ENCODE measurements around the gene SCNN1A.

The SCNN1A gene

DNA sequence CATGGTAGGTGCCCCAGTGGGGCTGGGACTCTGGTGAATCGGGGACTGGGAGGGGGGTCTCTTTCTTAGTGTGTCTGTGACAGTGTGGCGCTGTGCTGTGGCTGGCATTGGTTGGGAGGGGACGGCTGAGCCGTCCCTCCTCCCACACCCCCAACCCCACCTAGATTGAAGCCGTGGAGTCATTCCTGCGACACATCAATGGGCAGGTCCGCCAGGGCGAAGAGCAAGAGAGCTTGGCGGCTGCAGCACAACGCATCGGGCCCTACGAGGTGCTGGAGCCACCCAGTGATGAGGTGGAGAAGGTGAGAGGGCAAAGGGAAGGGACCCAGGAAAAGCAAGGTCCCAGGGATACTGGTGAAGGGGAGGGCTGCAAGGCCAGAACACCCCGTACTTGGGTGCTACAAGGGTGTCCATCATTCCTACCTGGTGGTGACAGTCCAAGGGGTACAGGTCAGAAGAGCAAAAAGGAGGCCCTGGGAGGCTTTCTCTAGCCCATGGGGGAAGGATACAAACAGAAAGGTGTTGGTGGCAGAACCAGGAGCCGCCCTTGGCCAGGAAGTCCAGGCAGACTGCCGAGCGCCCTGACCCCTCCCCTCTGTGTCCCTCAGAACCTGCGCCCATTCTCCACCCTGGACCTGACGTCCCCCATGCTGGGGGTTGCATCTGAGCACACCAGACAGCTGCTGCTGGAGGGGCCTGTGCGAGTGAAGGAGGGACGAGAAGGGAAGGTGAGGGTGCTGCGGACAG is 57.5 kb downstream of the SCNN1A start:
- no peak for DNase-seq (ENCODE audit: low read depth)

DNA sequence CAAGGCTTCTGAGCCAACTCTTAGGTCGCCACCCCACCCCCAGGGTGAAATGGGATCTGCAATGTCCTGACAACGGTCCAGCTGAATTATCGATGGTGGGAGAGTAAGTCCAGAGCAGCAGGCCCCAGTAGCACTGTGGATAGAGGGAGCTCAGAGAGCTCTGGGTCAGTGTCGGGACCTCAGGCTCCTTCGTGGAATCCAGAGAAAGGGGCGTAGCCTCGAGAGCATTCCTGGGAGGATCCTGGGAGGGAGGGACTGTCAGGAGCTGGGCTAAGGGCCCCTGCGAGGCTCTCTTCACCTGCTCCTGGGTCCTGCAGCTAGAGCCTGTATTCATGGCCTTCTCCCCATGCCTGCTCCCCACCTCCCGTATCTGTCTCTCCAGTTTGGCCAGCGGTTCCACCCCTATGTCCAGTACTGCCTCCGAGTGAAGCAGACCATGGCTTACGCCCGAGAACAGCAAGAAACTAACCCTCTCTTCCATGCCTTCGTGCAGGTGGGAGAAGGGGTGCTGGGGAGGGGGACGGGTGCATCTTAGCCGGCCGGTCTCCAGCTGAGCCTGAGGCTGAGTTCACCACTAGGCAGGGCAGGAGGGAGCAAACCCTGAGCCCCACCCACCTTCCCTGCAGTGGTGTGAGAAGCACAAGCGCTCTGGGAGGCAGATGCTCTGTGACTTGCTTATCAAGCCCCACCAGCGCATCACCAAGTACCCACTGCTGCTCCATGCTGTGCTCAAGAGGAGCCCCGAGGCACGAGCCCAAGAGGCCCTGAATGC is 58.3 kb downstream of the SCNN1A start:
- DNase-seq (ENCODE audit: low read depth), result no peak

DNA sequence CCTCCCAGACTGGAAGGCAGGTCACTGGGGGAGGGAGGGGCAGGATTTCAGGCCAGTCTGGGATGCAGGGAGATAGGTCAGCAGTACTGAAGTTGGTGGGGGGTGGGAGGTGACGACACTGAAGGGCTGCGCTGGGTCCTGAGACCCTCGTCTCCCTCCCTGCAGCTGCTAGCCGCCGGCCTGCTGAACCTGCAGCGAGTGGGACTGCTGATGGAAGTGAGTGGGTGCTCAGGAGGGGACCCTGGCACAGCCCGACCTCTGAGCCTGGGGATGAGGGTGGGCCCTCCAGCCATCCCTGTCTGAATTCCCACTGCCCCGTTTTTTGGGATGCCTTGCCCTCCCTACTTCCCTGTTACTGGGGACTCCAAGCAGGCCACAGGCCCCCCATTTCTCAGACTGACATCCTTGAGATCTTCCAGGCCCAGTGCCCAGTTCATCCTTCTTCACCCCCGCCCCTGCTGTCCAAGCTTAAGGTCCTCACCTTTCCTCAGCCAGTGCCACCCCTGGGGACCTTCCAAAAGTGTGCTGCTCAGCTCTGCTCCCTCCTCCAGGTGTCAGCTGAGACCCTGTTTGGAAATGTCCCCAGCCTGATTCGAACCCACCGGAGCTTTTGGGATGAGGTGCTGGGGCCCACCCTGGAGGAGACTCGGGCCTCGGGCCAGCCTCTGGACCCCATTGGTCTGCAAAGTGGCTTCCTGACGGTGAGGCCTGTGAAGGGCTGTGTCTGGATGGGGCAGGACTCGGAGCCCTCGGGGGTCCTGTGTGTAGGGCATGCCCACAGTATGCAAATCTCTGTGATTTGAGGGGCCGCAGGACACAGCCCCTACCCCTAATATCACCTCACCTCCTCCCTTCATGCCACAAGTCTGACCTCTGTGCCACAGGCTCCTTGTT is 59.4 kb downstream of the SCNN1A start:
- no peak for DNase-seq (ENCODE audit: low read depth)

DNA sequence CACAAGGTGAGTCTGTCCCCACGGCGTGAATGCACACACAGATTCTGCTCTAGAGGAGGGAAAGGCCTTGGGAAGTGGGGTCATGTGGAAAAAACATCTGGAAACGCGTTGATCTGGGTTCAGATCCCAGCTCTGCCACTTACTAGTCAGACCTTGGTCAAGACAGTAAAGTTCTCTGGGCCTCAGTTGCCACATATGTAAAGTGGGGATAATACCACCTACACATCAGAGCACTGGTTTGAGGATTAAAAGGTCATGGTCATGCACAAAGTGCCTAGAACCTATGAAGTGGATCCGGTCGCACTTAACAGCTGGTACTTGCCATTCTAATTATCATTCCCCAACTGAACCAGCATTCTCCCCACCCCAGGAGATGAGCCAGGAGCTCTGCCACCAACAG is 60.2 kb downstream of the SCNN1A start:
- DNase-seq (ENCODE audit: low read depth), result no peak

DNA sequence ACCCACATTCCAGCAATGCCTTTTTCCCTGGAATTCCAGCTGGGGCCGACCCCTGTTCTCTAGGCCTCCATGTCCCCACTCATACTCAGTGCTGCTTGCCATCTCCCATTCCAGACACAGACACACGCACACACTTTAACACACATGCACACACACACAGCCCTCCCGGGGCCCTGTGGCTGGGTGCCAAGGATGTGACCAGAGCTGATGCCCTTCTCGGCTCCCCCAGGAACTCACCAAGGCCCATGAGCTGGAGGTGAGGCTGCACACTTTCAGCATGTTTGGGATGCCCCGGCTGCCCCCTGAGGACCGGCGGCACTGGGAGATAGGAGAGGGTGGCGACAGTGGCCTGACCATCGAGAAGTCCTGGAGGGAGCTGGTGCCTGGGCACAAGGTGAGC is 60.6 kb downstream of the SCNN1A start:
- DNase-seq (ENCODE audit: low read depth), result no peak

DNA sequence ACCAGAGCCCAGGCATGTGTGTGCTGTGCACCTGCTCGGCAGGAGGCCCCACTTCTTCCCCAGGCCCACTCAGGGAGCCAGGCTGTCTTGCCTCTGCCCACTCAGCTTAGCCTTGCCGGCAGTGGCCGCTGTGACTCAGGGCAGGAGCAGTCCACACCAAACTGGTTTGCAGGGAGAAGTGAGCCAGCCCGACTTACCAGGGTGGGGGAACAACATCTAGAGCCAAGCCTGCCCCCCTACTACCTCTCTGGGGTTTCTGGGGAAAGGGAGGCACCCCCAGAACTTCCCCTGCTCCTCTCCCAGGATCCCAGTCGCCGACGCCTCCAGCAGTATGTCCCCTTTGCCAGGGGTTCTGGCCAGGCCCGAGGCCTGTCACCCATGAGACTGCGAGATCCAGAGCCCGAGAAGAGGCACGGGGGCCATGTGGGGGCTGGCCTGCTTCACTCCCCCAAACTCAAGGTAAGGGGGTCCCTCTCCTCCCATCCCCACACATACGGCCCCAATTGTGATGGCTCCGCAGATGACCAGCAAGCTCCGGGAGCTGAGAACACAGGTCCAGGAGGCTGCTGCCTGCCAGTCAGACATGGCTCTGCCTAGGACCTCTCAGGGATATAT is 61.9 kb downstream of the SCNN1A start:
- DNase-seq (ENCODE audit: low read depth), result no peak

DNA sequence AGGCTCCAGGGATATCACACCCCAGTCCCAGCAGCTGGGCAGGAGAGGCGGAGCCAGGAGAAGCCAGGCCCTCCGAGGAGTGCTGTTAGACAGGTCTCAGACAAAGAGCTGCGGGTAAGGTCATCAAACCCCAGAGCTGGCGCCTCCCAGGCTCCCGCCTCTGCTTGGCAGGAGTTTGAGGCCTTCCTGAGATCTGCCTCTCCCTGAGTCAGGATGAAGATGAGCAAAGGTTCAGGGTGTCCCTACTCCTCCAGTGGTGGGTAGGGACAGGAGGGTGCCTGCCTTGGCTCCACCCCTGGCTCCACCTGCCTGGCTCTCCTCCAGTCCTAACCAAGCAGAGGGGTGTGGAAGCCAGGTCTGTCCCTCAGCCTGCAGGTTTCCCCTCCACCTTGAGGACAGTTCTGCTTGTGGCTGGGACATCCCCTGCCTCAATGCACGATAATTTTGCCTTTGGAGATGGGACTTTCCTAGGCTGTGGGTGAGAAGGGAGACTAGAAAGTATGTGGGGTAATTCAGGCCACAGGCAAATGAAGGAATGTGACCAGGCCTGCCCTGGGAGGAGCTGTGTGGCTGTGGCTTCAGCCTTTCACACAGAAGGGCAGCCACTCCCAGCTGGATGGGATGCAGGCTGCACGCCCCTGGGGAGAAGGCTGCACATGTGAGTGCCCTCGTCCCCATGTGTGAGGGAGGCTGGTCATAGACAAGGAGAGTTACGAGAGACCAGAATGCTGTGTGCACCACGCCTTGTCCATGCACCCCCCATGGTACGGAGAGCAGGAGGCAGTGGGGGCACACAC is 62.6 kb downstream of the SCNN1A start:
- no peak for DNase-seq (ENCODE audit: low read depth)

DNA sequence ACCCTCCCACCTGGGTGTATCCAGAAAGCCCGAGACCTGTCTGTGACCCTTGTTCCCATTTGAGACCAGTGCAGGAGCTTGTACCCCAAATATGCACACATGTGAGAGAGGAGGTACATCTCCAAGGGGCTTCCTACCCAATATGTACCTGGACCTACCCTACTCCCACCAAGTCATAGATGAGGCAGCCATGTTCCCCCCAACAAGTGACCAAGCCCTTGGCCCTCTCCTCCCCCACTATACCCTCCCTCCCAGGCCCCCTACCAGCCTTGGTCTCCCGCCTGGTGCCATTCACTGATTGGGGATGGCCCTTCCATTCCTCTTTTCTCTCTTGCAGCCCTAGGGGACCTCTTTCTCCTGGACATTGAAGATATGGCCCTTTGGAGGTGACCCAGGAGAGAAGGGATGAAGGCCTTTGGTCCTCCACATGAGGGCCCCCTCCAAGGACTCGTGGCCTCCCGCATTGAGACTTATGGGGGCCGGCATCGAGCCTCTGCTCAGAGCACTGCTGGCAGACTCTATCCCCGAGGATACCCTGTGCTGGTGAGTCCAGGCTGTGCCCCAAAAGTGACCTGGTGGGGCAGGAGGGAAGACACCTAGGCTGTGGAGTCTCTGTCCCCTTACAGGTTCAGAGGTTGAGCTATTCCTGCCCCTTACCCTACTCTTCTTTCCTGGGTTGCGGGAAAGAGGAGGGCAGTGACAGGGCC is 63.4 kb downstream of the SCNN1A start:
- DNase-seq (ENCODE audit: low read depth), result no peak

DNA sequence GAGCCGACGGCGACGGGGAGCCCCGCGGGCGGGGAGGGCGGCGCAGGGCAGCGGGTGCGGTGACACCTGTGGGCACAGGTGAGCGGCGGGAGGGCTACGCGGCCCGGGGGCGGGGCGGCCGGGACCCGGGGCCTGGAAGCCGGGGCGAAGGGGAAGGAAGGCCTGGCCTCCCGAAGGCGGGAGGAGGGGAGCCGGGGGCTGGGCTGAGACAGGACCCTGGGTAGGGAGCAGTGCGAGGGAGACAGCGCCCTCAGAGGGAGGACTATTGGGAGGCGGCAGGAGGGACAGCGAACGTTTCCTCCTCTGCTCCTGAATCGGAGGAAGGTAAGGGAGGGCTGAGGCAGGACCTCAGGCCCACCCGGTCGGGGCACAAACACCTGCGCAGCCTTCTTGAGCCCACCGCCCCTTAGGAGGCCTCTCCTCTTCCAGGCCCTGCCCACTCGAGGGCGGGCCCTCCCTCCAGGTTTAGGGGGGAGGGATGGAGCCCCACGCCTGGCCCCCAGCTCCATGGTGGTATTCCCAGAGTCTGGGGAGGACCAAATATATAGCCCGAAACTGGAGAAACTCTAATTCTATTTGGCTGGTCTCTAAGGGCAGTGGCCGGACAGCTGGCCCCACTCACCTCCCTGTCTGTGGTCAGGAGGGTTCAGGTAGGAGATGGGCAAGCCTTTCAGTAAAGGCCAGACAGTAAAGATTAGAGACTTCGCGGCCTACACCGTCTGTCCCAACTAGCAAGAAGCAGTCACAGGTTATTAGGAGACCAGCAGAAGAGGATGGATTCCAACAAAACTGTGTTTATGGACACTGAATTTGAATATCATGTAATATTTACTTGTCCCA is 64.4 kb downstream of the SCNN1A start:
- DNase-seq (ENCODE audit: low read depth), result no peak

DNA sequence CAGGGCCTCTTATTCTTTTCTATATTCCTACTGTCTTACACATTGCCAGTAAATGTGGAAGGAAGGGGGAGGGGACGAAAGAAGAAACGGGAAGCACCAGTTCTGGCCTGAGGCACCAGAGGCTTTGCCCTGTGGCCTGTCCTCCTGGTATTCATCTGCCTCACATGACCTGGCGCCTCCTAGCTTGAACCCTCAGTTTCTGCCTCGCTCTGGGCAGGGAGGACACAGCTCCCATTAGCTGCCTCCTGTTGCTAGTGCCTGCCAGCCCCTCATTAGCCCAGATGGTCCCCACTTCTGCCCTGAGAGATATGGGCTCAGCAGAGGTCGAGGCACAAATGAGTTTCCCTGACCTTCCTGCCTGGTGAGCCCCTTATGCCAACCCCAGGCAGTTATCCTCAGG is 67.8 kb downstream of the SCNN1A start:
- DNase-seq (ENCODE audit: low read depth), result no peak

DNA sequence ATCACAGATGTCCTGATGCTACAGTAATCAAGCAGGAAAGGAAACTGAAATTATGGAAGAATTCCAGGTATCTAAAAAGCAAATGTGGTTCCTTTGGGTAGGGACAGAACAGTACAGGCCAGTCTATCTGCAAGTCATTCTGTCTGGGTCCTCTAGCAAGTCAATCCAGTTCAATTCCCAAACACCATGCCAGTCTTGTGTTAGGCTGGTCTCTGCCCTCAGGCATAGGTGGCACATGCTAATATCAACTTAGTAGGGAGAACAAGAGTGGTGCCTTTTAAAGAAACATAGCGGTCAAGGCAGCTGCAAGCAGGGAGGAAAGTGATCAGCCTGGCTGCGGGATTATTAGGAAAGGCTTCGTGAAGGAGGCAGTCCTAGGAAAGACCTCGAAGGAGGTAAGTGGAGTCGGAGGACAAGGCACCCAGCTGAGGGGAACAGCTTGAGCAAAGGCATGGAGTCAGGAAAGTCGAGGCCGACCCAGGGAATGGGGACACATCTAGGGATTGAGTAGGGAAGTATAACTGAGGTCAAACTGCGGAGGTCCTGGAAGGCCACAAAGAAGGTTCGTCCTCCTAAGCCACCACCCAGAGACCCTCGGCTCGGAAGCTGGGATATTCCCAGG is 68.7 kb downstream of the SCNN1A start:
- no peak for DNase-seq (ENCODE audit: low read depth)

DNA sequence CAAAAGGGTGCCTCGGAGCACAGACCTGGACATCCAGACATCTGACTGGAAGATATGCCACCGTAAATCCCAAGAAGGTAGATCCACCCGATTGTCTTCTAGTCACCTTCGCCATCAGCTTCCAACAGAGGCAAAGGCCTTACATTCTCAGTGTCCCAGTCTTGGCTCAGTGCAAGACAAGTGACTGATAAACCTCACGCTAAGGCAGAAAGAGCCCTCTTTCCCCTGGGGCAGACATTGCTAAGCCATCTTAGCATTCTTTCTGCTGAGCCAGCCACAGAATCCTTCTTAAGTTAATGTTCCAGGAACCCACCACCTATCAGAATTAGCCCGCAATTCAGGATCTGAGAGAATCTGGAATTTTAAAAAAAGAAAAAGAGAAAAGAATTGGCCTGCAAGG is 69.2 kb downstream of the SCNN1A start:
- no peak for DNase-seq (ENCODE audit: low read depth)

DNA sequence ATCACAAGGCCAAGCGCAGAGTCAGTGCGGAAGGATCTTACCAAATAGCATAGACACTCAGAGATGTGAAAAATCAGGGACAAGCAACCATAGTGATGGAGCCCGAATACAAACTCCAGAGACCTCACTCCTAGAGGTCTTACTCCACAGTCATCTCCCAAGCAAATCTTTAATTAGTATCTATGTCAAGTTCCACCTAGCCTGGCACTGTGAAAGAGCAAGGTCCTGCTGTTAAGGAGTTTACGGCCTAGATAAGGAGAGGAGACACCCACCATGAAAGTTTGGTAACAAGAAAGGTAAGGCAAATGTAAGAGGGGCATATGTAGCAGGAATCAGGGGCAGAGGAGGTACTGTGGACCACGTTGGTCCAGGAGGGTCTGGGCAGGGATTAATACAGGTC is 72.3 kb downstream of the SCNN1A start:
- no peak for DNase-seq (ENCODE audit: low read depth)

DNA sequence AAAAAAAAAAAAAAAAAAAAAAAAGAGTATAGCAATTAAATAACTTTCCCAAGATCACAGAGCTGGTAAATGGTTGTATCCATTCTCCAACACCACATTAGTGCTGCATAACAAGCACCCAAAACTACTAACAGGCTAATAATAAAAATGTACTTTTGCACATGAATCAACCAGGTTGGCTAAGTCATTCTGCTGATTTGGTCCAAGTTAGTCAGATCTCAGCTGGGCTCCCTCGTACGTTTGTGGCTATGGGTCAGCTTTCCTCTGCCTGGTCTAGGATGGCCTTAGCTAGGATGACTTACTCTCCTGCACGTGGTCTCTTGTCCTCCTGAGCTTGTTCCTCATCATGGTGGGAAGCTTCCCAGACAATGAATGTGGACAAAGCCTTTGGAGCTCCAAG is 72.7 kb downstream of the SCNN1A start:
- no peak for DNase-seq (ENCODE audit: low read depth)

DNA sequence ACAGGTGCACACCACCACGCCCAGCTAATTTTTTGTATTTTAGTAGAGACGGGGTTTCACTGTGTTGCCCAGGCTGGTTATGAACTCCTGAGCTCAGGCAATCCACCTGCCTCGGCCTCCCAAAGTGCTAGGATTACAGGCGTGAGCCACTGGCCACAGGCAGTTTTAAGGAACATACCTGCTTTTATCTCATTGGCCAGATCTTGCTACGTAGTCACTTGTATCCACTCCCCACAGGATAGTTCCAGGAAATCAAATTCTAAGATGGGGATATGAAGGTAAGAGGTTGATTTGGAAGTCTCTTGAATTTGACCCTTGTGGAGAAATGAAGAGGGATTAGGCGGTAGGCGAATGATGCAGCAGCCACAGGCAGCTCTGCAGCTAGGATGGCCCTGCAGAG is 73.6 kb downstream of the SCNN1A start:
- no peak for DNase-seq (ENCODE audit: low read depth)

DNA sequence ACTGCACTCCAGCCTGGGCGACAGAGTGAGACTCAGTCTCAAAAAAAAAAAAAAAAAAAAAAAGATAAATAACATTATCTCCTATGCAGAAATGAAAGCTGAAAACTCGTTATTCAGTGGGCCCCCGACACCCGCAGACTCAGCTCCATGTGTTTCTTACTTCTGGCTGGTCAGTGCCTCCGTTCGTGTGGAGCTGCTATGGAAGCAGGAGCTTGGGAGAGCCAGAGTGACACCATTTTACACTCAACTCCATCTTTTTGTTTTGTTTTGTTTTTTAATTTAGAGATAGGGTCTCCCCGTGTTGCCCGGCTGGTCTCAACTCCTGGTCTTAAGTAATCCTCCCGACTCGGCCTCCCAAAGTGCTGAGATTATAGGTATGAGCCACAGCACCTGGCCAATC is 78.2 kb downstream of the SCNN1A start:
- DNase-seq (ENCODE audit: low read depth), result no peak

Data from amniotic epithelial cell (primary cell).